HG02763 (cell line): Measurements from ENCODE around the gene PAPOLG.

Source experiments
- ATAC-seq: cut with Tn5 transposase; IDR thresholded peaks from one replicate; pipeline ENCODE4 v1.9.1; 2021; ENCODE audit warnings: mild to moderate bottlenecking, moderate library complexity; ENCODE audit not compliant: unreplicated experiment

PAPOLG gene

GRCh38 chr2:60756097-60757087 is at the start of gene PAPOLG:
PAPOLG (plus strand) TSS chr2:60756268; CDS start chr2:60756479, 211 bp downstream.
- peak; percentile 98 for ATAC-seq

- ATAC-seq = no peak
Observed at GRCh38 chr2:60707750-60708371, 48.2 kb upstream of the PAPOLG start.

GRCh38 chr2:60708630-60709320 is 47.3 kb upstream of the PAPOLG start:
- no peak for ATAC-seq

GRCh38 chr2:60710707-60711106 is 45.4 kb upstream of the PAPOLG start:
- no peak for ATAC-seq

- ATAC-seq = no peak
Observed at GRCh38 chr2:60715561-60715960, 40.5 kb upstream of the PAPOLG start.

GRCh38 chr2:60717691-60718090 is 38.4 kb upstream of the PAPOLG start:
- ATAC-seq = no peak

- ATAC-seq = no peak
Observed at GRCh38 chr2:60719331-60719730, 36.7 kb upstream of the PAPOLG start.

GRCh38 chr2:60725466-60725865 is 30.6 kb upstream of the PAPOLG start:
- no peak for ATAC-seq

GRCh38 chr2:60728855-60729254 is 27.2 kb upstream of the PAPOLG start:
- no peak for ATAC-seq

GRCh38 chr2:60735496-60736250 is 20.4 kb upstream of the PAPOLG start:
- ATAC-seq = no peak

GRCh38 chr2:60738679-60739078 is 17.4 kb upstream of the PAPOLG start:
- ATAC-seq = no peak

GRCh38 chr2:60739156-60739555 is 16.9 kb upstream of the PAPOLG start:
- ATAC-seq = no peak

GRCh38 chr2:60741576-60741975 is 14.5 kb upstream of the PAPOLG start:
- no peak for ATAC-seq

- no peak for ATAC-seq
Observed at GRCh38 chr2:60742419-60742818, 13.6 kb upstream of the PAPOLG start.

- ATAC-seq = no peak
Observed at GRCh38 chr2:60745330-60745729, 10.7 kb upstream of the PAPOLG start.

GRCh38 chr2:60745761-60746160 is 10.3 kb upstream of the PAPOLG start:
- ATAC-seq = no peak

- ATAC-seq = no peak
Observed at GRCh38 chr2:60746318-60746717, 9.8 kb upstream of the PAPOLG start.

- no peak for ATAC-seq
Observed at GRCh38 chr2:60759654-60760053, 3.6 kb downstream of the PAPOLG start.

- no peak for ATAC-seq
Observed at GRCh38 chr2:60764736-60765534, 8.9 kb downstream of the PAPOLG start.

GRCh38 chr2:60766283-60766682 is 10.2 kb downstream of the PAPOLG start:
- no peak for ATAC-seq
